ENCODE measurements around the gene IL36B. TPM values are rescaled to one million over a fixed set of nuclear protein-coding genes. Genes with fewer than 3 reads are reported as not detected.

Gene IL36B
- total RNA-seq, 1 donor from 2014 or later, result not detected

DNA sequence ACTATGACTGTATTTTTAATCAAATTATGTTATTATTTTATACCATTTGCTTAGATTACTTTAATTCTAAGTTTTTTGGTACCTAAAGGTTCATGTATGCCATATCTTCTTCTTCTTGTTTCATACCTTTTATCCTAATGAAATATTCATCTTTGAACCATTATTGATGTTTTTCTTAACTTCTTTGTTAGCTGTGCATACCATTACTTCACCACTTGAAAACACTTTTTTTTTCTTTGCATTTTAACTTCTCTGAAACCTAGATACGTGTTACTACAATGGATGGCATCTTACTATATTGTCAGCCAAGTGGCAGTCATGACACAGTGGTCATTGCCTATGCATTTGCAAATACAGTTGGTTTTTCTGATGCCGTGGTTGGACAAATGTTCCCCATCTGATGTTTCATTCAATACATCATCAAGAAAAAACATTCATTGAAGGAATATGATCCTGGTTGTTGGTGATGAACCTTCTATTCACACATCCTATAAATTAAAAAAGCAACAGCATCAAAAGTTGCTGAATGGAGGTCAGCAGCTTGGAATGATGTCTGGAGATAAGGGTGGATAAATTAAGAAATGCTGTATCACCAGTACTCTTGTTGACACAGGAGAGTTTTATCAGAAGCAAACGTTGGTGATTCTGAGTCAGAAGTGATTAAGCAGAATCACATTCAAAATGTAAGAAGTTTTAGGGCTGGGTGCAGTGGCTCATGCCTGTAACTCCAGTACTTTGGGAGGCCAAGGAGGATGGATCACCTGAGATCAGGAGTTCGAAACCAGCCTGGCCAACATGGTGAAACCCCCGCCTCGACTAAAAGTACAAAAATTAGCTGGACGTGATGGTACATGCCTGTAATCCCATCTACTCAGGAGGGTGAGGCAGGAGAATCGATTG lies 40.0 kb downstream of the IL36B start:
- Mint-ChIP-seq H3K27me3 (ENCODE audit: insufficient read depth) (peaks cover 17% of the 10 kb centered on the region), H3K27ac (no peak overlapping the region), H3K9me3 (peaks cover 5% of the 10 kb centered on the region), H3K4me3 (no peak overlapping the region), H3K36me3 (ENCODE audit: low read depth) (no peaks in the 10 kb centered on the region), H3K4me1 (ENCODE audit: low read depth) (peaks cover 6% of the 10 kb centered on the region)
- DNase-seq (ENCODE audit: low spot score), result no peak
- intact Hi-C loops (cut with micrococcal nuclease), result no loop called here

DNA sequence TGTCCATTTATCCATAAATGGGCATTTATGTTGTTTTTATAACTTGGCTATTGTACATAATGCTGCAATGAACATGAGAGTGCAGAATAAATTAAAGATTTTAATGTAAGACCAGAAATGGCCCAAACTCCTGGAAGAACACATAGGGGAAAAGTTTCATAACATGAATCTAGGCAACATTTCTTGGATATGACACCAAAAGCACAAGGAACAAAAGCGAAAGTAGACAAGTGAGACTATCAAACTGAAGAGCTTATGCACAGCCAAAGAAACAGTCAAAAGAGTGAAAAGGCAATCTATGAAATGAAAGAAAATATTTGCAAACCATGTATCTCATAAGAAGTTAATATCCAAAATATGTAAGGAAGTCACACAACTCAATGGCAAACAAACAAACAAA lies 41.6 kb downstream of the IL36B start:
- H3K27me3 Mint-ChIP-seq (ENCODE audit: insufficient read depth), result peaks cover 12% of the 10 kb centered on the region
- no peak for DNase-seq (ENCODE audit: low spot score)
- no peak overlapping the region for H3K27ac Mint-ChIP-seq
- H3K9me3 Mint-ChIP-seq, result no peaks in the 10 kb centered on the region
- no peak overlapping the region for H3K4me3 Mint-ChIP-seq
- intact Hi-C loops (cut with micrococcal nuclease), result no loop called here
- no peaks in the 10 kb centered on the region for H3K36me3 Mint-ChIP-seq (ENCODE audit: low read depth)
- peaks cover 6% of the 10 kb centered on the region for H3K4me1 Mint-ChIP-seq (ENCODE audit: low read depth)

- peaks cover 6% of the 10 kb centered on the region for H3K4me1 Mint-ChIP-seq (ENCODE audit: low read depth)
- no peak for DNase-seq (ENCODE audit: low spot score)
- no peaks in the 10 kb centered on the region for H3K36me3 Mint-ChIP-seq (ENCODE audit: low read depth)
- peaks cover 12% of the 10 kb centered on the region for H3K27me3 Mint-ChIP-seq (ENCODE audit: insufficient read depth)
- H3K4me3 Mint-ChIP-seq, result no peak overlapping the region
- no peak overlapping the region for H3K27ac Mint-ChIP-seq
- H3K9me3 Mint-ChIP-seq, result no peaks in the 10 kb centered on the region
- intact Hi-C loops (cut with micrococcal nuclease), result no loop called here
Observed at GRCh38 chr2:113010088-113010487, 42.6 kb downstream of the IL36B start.

DNA sequence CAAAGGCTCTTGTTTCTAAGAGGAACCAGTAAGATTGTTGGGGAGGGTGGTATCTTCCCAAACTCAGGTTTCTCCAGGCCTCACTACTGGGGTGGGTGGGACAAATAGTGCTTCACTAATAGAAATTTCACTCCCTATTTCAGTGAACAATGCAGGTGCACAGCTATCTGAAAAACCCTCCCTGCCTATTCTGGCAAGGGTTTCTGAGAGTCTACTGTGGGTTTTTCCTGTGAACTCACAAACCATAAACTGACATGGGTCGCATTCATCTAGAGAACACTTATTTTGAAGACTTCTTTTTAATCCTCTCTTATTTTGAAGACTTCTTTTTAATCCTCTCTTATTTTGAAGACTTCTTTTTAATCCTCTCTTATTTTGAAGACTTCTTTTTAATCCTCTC lies 43.0 kb downstream of the IL36B start:
- intact Hi-C loops (cut with micrococcal nuclease), result no loop called here
- Mint-ChIP-seq H3K27ac (no peak overlapping the region), H3K27me3 (ENCODE audit: insufficient read depth) (peaks cover 14% of the 10 kb centered on the region), H3K4me3 (no peak overlapping the region), H3K36me3 (ENCODE audit: low read depth) (no peaks in the 10 kb centered on the region), H3K4me1 (ENCODE audit: low read depth) (peaks cover 6% of the 10 kb centered on the region), H3K9me3 (no peaks in the 10 kb centered on the region)
- no peak for DNase-seq (ENCODE audit: low spot score)

DNA sequence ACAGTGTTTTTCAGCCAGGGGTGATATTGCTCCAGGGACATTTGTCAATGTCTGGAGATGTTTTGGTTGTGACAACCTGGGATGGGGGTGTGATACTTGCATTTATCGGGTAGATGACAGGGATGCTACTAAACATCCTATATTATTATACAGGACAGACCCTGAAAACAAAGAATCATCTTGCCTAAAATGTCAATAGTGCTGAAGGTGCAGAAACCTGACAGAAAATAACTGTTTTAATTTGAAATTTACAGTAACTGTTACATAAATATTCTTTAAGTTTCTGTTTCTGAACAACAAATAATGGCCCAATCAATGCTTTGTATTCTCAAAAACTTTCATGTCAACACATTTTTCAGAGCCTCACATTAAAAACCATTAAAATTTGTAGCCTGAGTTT lies 45.4 kb downstream of the IL36B start:
- Mint-ChIP-seq H3K4me1 (ENCODE audit: low read depth) (peaks cover 6% of the 10 kb centered on the region), H3K36me3 (ENCODE audit: low read depth) (no peaks in the 10 kb centered on the region)
- intact Hi-C loops (cut with micrococcal nuclease), result no loop called here

GRCh38 chr2:113005030-113005509 lies 47.6 kb downstream of the IL36B start, which contains the start of gene IL36A:
Gene IL36A (plus strand): TSS chr2:113005459. CDS start chr2:113005872, 413 bp downstream.
- Mint-ChIP-seq H3K9me3 (peaks cover 26% of the 10 kb centered on the region), H3K36me3 (ENCODE audit: low read depth) (peaks cover 6% of the 10 kb centered on the region), H3K27me3 (ENCODE audit: insufficient read depth) (peaks cover 10% of the 10 kb centered on the region), H3K4me1 (ENCODE audit: low read depth) (no peaks in the 10 kb centered on the region), H3K27ac (no peak within 1 kb of the TSS), H3K4me3 (no peak within 1 kb of the TSS)
- DNase-seq (ENCODE audit: low spot score), result no peak
- intact Hi-C loops (cut with micrococcal nuclease), result no loop called here

More for the DNA sequence above, 45.4 kb downstream of the IL36B start:
- Mint-ChIP-seq H3K4me3 (no peak overlapping the region), H3K9me3 (peaks cover 4% of the 10 kb centered on the region), H3K27ac (no peak overlapping the region), H3K27me3 (ENCODE audit: insufficient read depth) (peaks cover 12% of the 10 kb centered on the region)
- no peak for DNase-seq (ENCODE audit: low spot score)

- H3K4me1 Mint-ChIP-seq (ENCODE audit: low read depth), result no peaks in the 10 kb centered on the region
- DNase-seq (ENCODE audit: low spot score), result no peak
- no peak overlapping the region for H3K4me3 Mint-ChIP-seq
- intact Hi-C loops (cut with micrococcal nuclease), result no loop called here
- H3K36me3 Mint-ChIP-seq (ENCODE audit: low read depth), result peaks cover 7% of the 10 kb centered on the region
- no peak overlapping the region for H3K27ac Mint-ChIP-seq
- peaks cover 5% of the 10 kb centered on the region for H3K27me3 Mint-ChIP-seq (ENCODE audit: insufficient read depth)
- H3K9me3 Mint-ChIP-seq, result peaks cover 45% of the 10 kb centered on the region
Observed at GRCh38 chr2:113002677-113003076, 50.0 kb downstream of the IL36B start.

DNA sequence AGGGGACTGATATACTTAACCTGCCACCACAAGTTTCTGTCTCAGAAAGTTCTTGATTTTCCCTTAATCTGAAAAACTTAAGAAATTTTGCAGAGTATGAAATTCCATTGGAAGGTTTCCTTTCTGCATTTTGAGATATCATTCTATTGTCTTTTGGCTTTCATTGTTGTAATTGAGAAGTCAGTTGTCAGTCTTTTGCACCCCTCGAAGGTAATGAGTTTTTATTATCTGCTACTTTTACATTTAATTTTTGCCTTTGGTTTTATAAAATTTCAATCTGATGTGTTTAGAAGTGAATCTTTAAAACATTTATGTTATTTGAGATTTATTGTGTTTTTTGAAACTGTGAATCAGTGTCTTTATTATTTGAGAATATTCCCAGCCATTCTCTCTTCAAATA lies 52.2 kb downstream of the IL36B start:
- peaks cover 5% of the 10 kb centered on the region for H3K27me3 Mint-ChIP-seq (ENCODE audit: insufficient read depth)
- intact Hi-C loops (cut with micrococcal nuclease), result loop anchor here (1.0 kb wide), 1 partner anchor 15 kb away; no protein-coding TSS in a partner anchor

GRCh38 chr2:112997151-112997550 lies 55.5 kb downstream of the IL36B start:
- Mint-ChIP-seq H3K4me1 (ENCODE audit: low read depth) (peaks cover 34% of the 10 kb centered on the region), H3K9me3 (peaks cover 52% of the 10 kb centered on the region), H3K27me3 (ENCODE audit: insufficient read depth) (no peaks in the 10 kb centered on the region), H3K27ac (peak overlapping the region; percentile 82), H3K36me3 (ENCODE audit: low read depth) (peaks cover 14% of the 10 kb centered on the region), H3K4me3 (peak overlapping the region; percentile 48)
- intact Hi-C loops (cut with micrococcal nuclease), result loop anchor here (2.0 kb wide), 1 partner anchor 16 kb away; no protein-coding TSS in a partner anchor
- no peak for DNase-seq (ENCODE audit: low spot score)

More for the DNA sequence above, 52.2 kb downstream of the IL36B start:
- H3K4me3 Mint-ChIP-seq, result no peak overlapping the region
- no peak for DNase-seq (ENCODE audit: low spot score)
- peaks cover 45% of the 10 kb centered on the region for H3K9me3 Mint-ChIP-seq
- H3K27ac Mint-ChIP-seq, result no peak overlapping the region
- H3K4me1 Mint-ChIP-seq (ENCODE audit: low read depth), result peaks cover 22% of the 10 kb centered on the region
- H3K36me3 Mint-ChIP-seq (ENCODE audit: low read depth), result peaks cover 7% of the 10 kb centered on the region

GRCh38 chr2:112996635-112997034 lies 56.0 kb downstream of the IL36B start:
- no peaks in the 10 kb centered on the region for H3K27me3 Mint-ChIP-seq (ENCODE audit: insufficient read depth)
- peak overlapping the region; percentile 48 for H3K4me3 Mint-ChIP-seq
- peak; percentile 81 for DNase-seq (ENCODE audit: low spot score)
- peaks cover 34% of the 10 kb centered on the region for H3K4me1 Mint-ChIP-seq (ENCODE audit: low read depth)
- peaks cover 50% of the 10 kb centered on the region for H3K9me3 Mint-ChIP-seq
- peaks cover 17% of the 10 kb centered on the region for H3K36me3 Mint-ChIP-seq (ENCODE audit: low read depth)
- intact Hi-C loops (cut with micrococcal nuclease), result loop anchor here (2.0 kb wide), 1 partner anchor 16 kb away; no protein-coding TSS in a partner anchor
- peak overlapping the region; percentile 82 for H3K27ac Mint-ChIP-seq

DNA sequence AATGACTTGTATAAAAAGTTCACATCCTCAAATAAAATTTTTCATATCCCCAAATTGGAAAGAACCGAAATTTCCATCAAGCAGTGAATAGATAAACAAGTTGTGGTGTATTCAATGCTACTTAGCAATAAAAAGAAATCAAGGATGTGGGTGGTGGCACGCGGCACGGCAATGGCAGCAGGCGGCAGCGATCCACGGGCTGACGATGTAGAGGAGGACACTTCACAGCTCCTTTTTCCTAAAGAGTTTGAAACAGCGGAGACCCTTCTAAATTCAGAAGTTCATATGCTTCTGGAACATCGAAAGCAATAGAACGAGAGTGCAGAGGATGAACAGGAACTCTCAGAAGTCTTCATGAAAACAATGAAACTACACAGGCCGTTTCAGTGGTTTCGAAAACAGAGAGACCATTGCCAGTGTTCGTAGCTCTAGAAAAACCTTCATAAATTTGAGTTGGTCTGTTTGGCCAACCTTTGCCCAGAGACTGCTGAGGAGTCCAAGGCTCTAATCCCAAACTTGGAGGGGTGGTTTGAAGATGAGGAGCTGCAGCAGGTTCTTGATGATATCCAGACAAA lies 57.2 kb downstream of the IL36B start:
- Mint-ChIP-seq H3K36me3 (ENCODE audit: low read depth) (peaks cover 17% of the 10 kb centered on the region), H3K4me1 (ENCODE audit: low read depth) (peaks cover 34% of the 10 kb centered on the region), H3K27me3 (ENCODE audit: insufficient read depth) (no peaks in the 10 kb centered on the region), H3K27ac (peak overlapping the region; percentile 95), H3K4me3 (peak overlapping the region; percentile 79), H3K9me3 (peaks cover 49% of the 10 kb centered on the region)
- intact Hi-C loops (cut with micrococcal nuclease), result no loop called here
- peak; percentile 9 for DNase-seq (ENCODE audit: low spot score)

- Mint-ChIP-seq H3K4me1 (ENCODE audit: low read depth) (peaks cover 34% of the 10 kb centered on the region), H3K4me3 (no peak overlapping the region), H3K27ac (no peak overlapping the region), H3K9me3 (peaks cover 49% of the 10 kb centered on the region), H3K27me3 (ENCODE audit: insufficient read depth) (no peaks in the 10 kb centered on the region), H3K36me3 (ENCODE audit: low read depth) (peaks cover 16% of the 10 kb centered on the region)
- intact Hi-C loops (cut with micrococcal nuclease), result no loop called here
- no peak for DNase-seq (ENCODE audit: low spot score)
Observed at GRCh38 chr2:112994648-112995047, 58.0 kb downstream of the IL36B start.

DNA sequence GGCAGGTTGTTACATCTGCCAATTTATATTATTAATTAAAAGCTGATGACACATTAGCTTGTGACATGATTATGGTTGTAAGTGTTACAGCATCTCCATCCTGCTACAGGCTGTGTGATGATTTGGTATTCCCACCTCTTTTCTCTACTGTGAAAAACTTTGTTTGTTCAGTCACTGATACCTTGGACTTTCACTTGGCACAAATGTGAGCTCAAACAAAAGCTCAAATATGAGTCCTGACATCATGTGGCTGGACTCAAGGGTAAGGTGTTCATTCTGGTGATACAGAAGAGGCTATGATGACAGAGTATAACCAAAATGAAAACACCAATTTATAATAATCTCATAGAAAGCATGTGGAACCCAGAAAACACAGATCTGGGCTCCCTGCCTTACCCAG lies 58.8 kb downstream of the IL36B start:
- peaks cover 16% of the 10 kb centered on the region for H3K36me3 Mint-ChIP-seq (ENCODE audit: low read depth)

More for the DNA sequence above, 58.8 kb downstream of the IL36B start:
- no peak overlapping the region for H3K27ac Mint-ChIP-seq
- no peak overlapping the region for H3K4me3 Mint-ChIP-seq
- DNase-seq (ENCODE audit: low spot score), result no peak
- intact Hi-C loops (cut with micrococcal nuclease), result no loop called here
- peaks cover 46% of the 10 kb centered on the region for H3K9me3 Mint-ChIP-seq
- H3K27me3 Mint-ChIP-seq (ENCODE audit: insufficient read depth), result no peaks in the 10 kb centered on the region
- peaks cover 34% of the 10 kb centered on the region for H3K4me1 Mint-ChIP-seq (ENCODE audit: low read depth)

Data from activated T-helper 1 cell treated with anti-CD3 and anti-CD28 coated beads, Interleukin-12 subunit alpha, Interleukin-12 subunit beta, Interleukin-2, Interleukin-4 antibody, amounts not matched to agents 30 ng/mL and 10 ng/mL and 1 ng/mL, durations not matched to agents 14 hours and 24 hours and 36 hours (primary cell).